HG03558 (cell line): ENCODE data around the gene MMS19.
"Not testable (repeated sequence)": the region's sequence is repeated elsewhere in the genome, so short reads cannot be mapped to it uniquely, and the experiment has no call there.

ENCODE experiments used
- ATAC-seq: cut with Tn5 transposase; IDR thresholded peaks from one replicate; pipeline ENCODE4 v1.9.1; 2021; ENCODE audit warnings: moderate number of reproducible peaks; ENCODE audit not compliant: unreplicated experiment; ENCODE audit errors: extremely low read depth

Gene MMS19

DNA sequence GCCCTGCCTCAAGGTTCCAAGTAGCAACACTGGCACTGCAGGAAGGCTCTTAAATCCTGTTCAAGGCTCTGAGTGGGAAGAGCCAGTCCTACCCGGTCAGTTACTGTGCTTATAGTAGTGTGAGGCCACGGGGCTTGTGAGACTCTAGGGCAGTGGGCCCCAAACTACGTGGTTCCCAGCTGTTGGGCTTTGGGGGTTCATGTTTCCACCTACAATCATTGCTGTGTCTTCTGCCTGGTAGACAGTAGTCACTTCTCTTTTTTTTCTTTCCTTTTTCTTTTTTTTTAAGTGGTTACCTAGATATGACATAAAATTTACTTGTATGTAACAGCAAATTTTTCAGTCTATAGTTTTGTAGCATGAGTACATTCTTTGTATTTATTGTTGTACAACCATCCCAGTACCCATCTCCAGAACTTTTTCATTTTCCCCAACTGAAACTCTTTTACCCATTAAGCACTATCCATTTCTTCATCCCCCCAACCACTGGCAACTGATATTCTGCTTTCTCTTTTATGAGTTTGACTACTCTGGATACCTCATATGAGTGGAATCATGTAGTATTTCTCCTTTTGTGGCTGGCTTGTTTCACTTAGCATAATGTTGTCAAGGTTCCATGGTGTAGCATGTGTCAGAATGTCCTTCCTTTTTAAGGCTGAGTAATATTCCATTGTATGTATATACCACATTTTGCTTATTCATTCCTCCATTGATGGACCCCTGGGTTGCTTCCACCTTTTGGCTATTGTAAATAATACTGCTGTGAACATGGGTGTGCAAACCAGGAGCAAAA lies 8.2 kb upstream of the MMS19 start:
- ATAC-seq, result no peak

DNA sequence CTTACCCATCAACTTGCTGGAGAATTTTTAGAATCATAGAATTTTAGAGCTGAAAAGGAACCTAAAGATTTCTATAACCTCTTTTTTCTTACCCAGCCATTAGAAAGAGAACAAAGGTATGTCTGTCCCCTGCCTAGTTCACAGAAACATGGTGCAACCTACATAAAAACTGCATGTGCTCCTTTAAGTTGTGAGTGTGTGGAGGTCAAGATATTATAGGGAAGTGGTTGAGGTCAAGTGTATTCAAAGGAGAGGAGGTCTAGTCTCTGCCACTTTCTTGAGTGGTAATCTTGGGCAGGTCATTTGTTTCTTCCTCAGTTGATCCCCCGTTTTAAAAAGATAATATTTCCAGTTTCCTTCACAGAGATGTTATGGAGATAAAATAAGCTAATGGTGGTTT lies 6.9 kb upstream of the MMS19 start:
- no peak for ATAC-seq

GRCh38 chr10:97503406-97503805 lies 5.2 kb upstream of the MMS19 start:
- ATAC-seq, result no peak

DNA sequence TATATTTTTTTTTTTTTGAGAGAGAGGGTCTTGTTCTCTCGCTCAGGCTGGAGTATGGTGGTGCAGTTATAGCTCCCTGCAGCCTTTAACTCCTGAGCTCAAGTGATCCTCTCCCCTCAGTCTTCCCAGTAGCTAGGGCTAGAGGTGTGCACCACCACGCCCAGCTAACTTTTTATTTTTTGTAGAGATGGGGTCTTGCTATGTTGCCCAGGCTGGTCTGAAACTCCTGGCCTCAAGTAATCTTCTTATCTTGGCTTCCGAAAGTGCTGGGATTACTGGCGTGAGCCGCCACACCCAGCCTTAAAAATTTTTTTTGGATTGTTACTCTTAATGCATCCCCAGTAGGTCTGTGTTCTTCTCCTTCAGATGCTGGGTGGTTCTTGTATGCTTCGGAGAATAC lies 4.7 kb upstream of the MMS19 start:
- no peak for ATAC-seq

DNA sequence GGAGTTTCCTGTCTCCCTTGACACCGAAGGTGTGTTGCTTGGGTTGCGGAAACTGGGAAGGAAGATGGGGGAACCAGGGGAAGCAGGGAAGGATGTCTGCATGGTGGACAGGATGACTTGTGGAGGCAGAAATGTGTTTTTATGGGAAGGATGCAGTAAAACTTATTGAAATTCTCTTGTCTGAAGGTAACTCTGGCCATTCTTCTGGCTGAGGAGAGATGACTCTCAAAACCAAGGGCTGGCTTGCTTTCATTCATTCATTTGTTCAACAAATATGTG lies 2.0 kb upstream of the MMS19 start:
- no peak for ATAC-seq

GRCh38 chr10:97499561-97500296 lies 1.5 kb upstream of the MMS19 start:
- ATAC-seq, result no peak

- ATAC-seq, result no peak
Measured at GRCh38 chr10:97498841-97499560, 779 bp upstream of the MMS19 start, which contains the start of gene UBTD1. Gene UBTD1 (plus strand): TSS chr10:97498924. CDS start chr10:97499204, 280 bp downstream.

GRCh38 chr10:97497572-97498075 lies 598 bp downstream of the MMS19 start:
- ATAC-seq, result no peak

DNA sequence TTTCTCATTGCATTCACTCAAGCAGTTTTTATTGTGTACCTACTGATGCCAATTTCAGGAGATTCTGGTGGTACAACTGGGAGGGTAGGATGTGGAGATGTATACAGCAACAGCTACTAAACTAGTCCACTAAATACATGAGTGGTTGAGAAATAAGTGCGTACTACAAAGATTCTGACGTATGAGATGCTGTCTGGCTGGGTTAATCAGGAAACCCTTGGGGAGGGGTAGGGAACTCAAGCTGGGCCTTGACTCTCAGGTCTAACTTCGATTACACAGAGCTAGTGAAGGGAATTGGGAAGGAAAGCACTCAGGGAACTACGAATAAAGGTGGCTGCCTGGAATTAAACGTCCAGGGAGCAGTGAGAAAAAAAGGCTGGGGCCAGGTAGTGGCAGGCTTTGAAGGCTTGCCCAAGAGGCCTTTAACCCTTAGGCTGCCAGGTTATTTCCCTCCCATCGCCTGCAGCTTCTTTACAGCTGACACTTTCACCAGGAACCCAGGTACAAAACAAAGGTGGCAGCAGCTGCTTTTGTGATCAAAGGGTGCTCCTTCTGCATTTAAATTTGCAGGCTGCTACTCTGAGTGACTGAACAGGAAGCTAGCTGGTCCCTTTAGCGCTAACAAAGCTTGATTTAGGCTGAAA lies 3.2 kb downstream of the MMS19 start:
- no peak for ATAC-seq

GRCh38 chr10:97494151-97494550 lies 4.1 kb downstream of the MMS19 start:
- ATAC-seq, result no peak

- no peak for ATAC-seq
Measured at GRCh38 chr10:97490592-97490991, 7.6 kb downstream of the MMS19 start.

- no peak for ATAC-seq
Measured at GRCh38 chr10:97485647-97486281, 12.5 kb downstream of the MMS19 start.

- ATAC-seq, result no peak
Measured at GRCh38 chr10:97483921-97484320, 14.3 kb downstream of the MMS19 start.

GRCh38 chr10:97483506-97483905 lies 14.7 kb downstream of the MMS19 start:
- no peak for ATAC-seq

GRCh38 chr10:97482381-97482780 lies 15.8 kb downstream of the MMS19 start:
- no peak for ATAC-seq

DNA sequence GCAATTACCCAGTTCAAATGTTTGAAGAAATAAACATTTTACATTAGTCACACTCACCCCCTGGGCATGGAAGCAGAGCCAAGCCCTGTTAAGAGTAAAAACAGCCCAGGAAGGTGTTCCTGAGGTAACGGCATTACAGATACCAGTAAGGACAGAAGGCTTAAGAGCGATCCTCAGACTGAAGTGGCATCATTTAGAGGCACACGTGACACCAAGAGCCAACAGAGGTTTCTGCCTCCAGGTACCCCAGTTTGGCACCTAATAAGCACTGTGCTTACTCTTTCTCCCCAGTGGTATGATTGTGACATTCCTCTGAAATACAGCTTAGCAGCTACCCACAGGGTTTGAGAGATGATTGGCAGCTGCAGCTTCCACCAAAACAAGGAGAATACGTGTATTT lies 17.2 kb downstream of the MMS19 start:
- ATAC-seq, result no peak

- ATAC-seq, result no peak
Measured at GRCh38 chr10:97479939-97480338, 18.3 kb downstream of the MMS19 start.

DNA sequence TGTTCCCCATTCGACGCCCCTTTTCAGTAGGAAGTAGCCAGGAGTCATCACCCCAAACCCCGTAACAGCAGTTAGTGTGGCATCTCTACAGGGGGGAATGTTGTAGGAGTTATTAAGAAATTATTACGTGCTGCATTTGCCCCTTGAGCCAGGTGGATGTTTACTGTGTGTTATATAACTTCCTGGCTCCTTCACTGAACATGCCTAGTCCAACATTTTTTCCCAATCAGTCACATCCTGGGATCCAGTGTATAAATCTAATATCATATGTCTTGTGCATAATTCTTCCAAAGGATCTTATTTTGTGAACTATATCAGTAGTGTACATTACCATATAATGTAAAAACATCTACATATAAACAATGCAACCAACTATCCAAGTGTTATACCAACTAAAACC lies 18.8 kb downstream of the MMS19 start:
- ATAC-seq, result not testable (repeated sequence)

GRCh38 chr10:97475936-97476594 lies 22.2 kb downstream of the MMS19 start:
- no peak for ATAC-seq

DNA sequence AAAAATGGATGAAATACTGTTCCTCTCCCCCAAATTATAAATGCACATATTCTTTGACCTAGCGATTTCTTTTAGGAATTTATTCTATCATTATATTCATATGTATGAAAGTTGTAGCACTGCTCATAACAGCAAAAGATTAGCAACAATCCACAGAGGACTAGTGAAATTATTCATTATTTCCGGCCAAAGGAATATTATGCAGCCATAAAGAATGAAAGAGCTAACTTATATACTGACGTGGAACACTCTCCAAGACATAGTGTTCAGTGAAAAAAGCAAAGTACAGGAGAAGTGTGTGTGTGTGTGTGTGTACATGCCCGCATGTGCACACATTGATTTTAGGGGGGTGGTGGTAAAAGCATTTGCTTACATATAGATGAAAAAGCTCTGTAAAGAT lies 23.3 kb downstream of the MMS19 start:
- ATAC-seq, result no peak
